Glutamatergic neuron (in vitro differentiated cells): Measurements from ENCODE around the gene UMAD1. TPM values are rescaled to one million over a fixed set of nuclear protein-coding genes. Genes with fewer than 3 reads are reported as not detected.
"Not testable (repeated sequence)": the region's sequence is repeated elsewhere in the genome, so short reads cannot be mapped to it uniquely, and the experiment has no call there.

Experiments
- DNase-seq: peaks from one replicate; pipeline ENCODE4 v3.0.0; 2022
- H3K27ac Mint-ChIP-seq: one replicate; pipeline ENCODE4 v1.8.0; 2020; ENCODE audit warnings: mild to moderate bottlenecking, mixed read lengths, inconsistent platforms; ENCODE audit not compliant: unreplicated experiment
- H3K27me3 Mint-ChIP-seq: one replicate; pipeline ENCODE4 v1.8.0; 2020; ENCODE audit warnings: mild to moderate bottlenecking, moderate library complexity, mixed read lengths, inconsistent platforms; ENCODE audit not compliant: unreplicated experiment
- H3K36me3 Mint-ChIP-seq: one replicate; pipeline ENCODE4 v1.8.0; 2020; ENCODE audit warnings: mild to moderate bottlenecking, mixed read lengths, inconsistent platforms; ENCODE audit not compliant: unreplicated experiment
- H3K4me1 Mint-ChIP-seq: one replicate; pipeline ENCODE4 v1.8.0; 2020; ENCODE audit warnings: mild to moderate bottlenecking, low read depth, mixed read lengths, inconsistent platforms; ENCODE audit not compliant: unreplicated experiment
- H3K4me3 Mint-ChIP-seq: one replicate; pipeline ENCODE4 v1.8.0; 2020; ENCODE audit warnings: mild to moderate bottlenecking, mixed read lengths, inconsistent platforms; ENCODE audit not compliant: unreplicated experiment
- H3K9me3 Mint-ChIP-seq: one replicate; pipeline ENCODE4 v1.8.0; 2020; ENCODE audit warnings: mild to moderate bottlenecking, moderate library complexity, mixed read lengths, inconsistent platforms; ENCODE audit not compliant: unreplicated experiment
- CTCF ChIP-seq: fragments of 200-600 bp; sonication (generic); IDR thresholded peaks from one replicate; pipeline ENCODE4 v1.5.0; 2021; ENCODE audit not compliant: partially characterized antibody, unreplicated experiment
- total RNA-seq: library from RNA; stranded (reverse); fragmentation: NEBNext Ultra II Directional; extraction: Animal tissue kit (Norgen Biotek cat#: 25700); gene quantifications from one replicate; pipeline ENCODE4 v1.2.1, GENCODE V29; 2021; ENCODE audit not compliant: unreplicated experiment

The UMAD1 gene
- total RNA-seq, 1 donor from 2014 or later: 5.2 TPM

GRCh38 chr7:7798510-7798909 lies 158.0 kb downstream of the UMAD1 start:
- H3K27ac Mint-ChIP-seq: no peak overlapping the region
- H3K4me1 Mint-ChIP-seq: peaks cover 12% of the 10 kb centered on the region
- H3K27me3 Mint-ChIP-seq: no peaks in the 10 kb centered on the region
- H3K9me3 Mint-ChIP-seq: no peaks in the 10 kb centered on the region
- H3K36me3 Mint-ChIP-seq: no peaks in the 10 kb centered on the region
- no peak overlapping the region for H3K4me3 Mint-ChIP-seq
- no peak for DNase-seq
- TF ChIP-seq CTCF: no peak

GRCh38 chr7:7799138-7799537 lies 158.6 kb downstream of the UMAD1 start:
- Mint-ChIP-seq H3K27ac (no peak overlapping the region), H3K27me3 (peaks cover 2% of the 10 kb centered on the region), H3K9me3 (no peaks in the 10 kb centered on the region), H3K4me1 (peaks cover 14% of the 10 kb centered on the region), H3K36me3 (no peaks in the 10 kb centered on the region), H3K4me3 (no peak overlapping the region)
- TF ChIP-seq CTCF: no peak
- no peak for DNase-seq

- H3K9me3 Mint-ChIP-seq: no peaks in the 10 kb centered on the region
- no peak for DNase-seq
- no peak overlapping the region for H3K4me3 Mint-ChIP-seq
- no peaks in the 10 kb centered on the region for H3K36me3 Mint-ChIP-seq
- H3K27me3 Mint-ChIP-seq: peaks cover 2% of the 10 kb centered on the region
- no peak for TF ChIP-seq CTCF
- peaks cover 5% of the 10 kb centered on the region for H3K4me1 Mint-ChIP-seq
- no peak overlapping the region for H3K27ac Mint-ChIP-seq
Observed at GRCh38 chr7:7802531-7802930, 162.0 kb downstream of the UMAD1 start.

GRCh38 chr7:7803715-7804178 lies 163.2 kb downstream of the UMAD1 start:
- no peak for DNase-seq
- TF ChIP-seq CTCF: no peak
- peaks cover 5% of the 10 kb centered on the region for H3K4me1 Mint-ChIP-seq
- no peak overlapping the region for H3K4me3 Mint-ChIP-seq
- H3K36me3 Mint-ChIP-seq: no peaks in the 10 kb centered on the region
- peaks cover 2% of the 10 kb centered on the region for H3K27me3 Mint-ChIP-seq
- no peak overlapping the region for H3K27ac Mint-ChIP-seq
- no peaks in the 10 kb centered on the region for H3K9me3 Mint-ChIP-seq

GRCh38 chr7:7804822-7805221 lies 164.3 kb downstream of the UMAD1 start:
- H3K9me3 Mint-ChIP-seq, H3K27ac Mint-ChIP-seq: not testable (repeated sequence)

More at GRCh38 chr7:7804822-7805221, 164.3 kb downstream of the UMAD1 start:
- not testable (repeated sequence) for H3K36me3 Mint-ChIP-seq, H3K4me3 Mint-ChIP-seq, DNase-seq, H3K27me3 Mint-ChIP-seq, H3K4me1 Mint-ChIP-seq
